ENCODE results near the gene PSME3.

PSME3 gene

GRCh38 chr17:42865638-42866094 is 32.5 kb downstream of the PSME3 start:
- Histone ChIP-seq H3K27ac (ENCODE audit: extremely low read depth, low read depth, low read length) (no peak overlapping the region), H3K36me3 (ENCODE audit: control insufficient read depth in 2 of 2, insufficient read depth in 1 of 2, low read length in 2 of 2) (no peaks in the 10 kb centered on the region), H3K4me3 (ENCODE audit: low read depth, low read length) (no peak overlapping the region), H3K4me1 (ENCODE audit: control insufficient read depth, insufficient read depth, low read length) (no peaks in the 10 kb centered on the region), H3K9me3 (ENCODE audit: control insufficient read depth, insufficient read depth, low read depth, low read length) (no peaks in the 10 kb centered on the region; the same call in 1 of the 2 replicates)
- POLR2A ChIA-PET, result no interaction called here
- CTCF ChIA-PET, result interaction anchor here (1.2 to 1.3 kb wide), 2 partner anchors 22 to 45 kb away, joined by 4 to 5 read pairs; no protein-coding TSS in a partner anchor
- TF ChIP-seq ZNF341 (tag by site-specific recombination; IDR thresholded peaks at IDR 0.05; ENCODE audit: low read depth) (0 out of 2 replicates have a peak, but pooled peaks have one; percentile 22), ZNF623 (tag by site-specific recombination; IDR thresholded peaks at IDR 0.05) (no peak)

DNA sequence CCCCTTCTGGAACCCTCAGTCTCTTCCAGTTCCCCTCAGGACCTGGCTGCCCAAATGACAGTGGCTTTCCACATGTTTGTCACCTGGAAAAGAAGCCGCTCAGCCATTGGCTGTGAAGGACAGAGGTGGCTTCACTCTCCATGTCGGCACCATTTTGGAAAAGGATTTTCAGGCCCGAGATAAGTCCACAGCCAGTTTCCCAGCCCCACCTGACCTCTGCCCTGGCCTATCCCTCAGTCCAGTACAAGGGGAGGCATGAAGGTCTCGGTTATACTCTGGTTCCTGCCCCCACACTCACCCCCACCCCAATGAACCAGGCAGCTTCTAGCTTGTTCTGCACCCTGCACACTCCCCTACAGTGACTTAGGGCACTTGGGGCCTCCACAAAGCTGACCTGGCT is 33.0 kb downstream of the PSME3 start:
- no peaks in the 10 kb centered on the region for H3K36me3 ChIP-seq (ENCODE audit: control insufficient read depth in 2 of 2, insufficient read depth in 1 of 2, low read length in 2 of 2)
- H3K4me1 ChIP-seq (ENCODE audit: control insufficient read depth, insufficient read depth, low read length), result no peaks in the 10 kb centered on the region
- CTCF ChIA-PET, result interaction anchor here (1.0 kb wide), 1 partner anchor 289 kb away, joined by 3 read pairs; the partner anchor contains the start of gene PSMC3IP
- POLR2A ChIA-PET, result interaction anchor here (1.8 kb wide), 1 partner anchor 42 kb away, joined by 4 read pairs; the partner anchor contains the start of gene BECN1
- no peak overlapping the region for H3K27ac ChIP-seq (ENCODE audit: extremely low read depth, low read depth, low read length)
- TF ChIP-seq ZNF837 (tag by site-specific recombination; IDR thresholded peaks at IDR 0.05), result no peak
- TF ChIP-seq, protein P1, sequence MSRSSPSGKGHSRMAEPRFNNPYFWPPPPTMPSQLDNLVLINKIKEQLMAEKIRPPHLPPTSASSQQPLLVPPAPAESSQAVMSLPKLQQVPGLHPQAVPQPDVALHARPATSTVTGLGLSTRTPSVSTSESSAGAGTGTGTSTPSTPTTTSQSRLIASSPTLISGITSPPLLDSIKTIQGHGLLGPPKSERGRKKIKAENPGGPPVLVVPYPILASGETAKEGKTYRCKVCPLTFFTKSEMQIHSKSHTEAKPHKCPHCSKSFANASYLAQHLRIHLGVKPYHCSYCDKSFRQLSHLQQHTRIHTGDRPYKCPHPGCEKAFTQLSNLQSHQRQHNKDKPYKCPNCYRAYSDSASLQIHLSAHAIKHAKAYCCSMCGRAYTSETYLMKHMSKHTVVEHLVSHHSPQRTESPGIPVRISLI (tag by site-specific recombination; IDR thresholded peaks at IDR 0.05), result no peak
- no peak for TF ChIP-seq SP3 (tag by site-specific recombination; IDR thresholded peaks at IDR 0.05)
- TF ChIP-seq HOXD13 (CRISPR knock-in tag; IDR thresholded peaks at IDR 0.05; ENCODE audit: borderline replicate concordance), result no peak
- no peak for TF ChIP-seq ZNF394 (tag by site-specific recombination; IDR thresholded peaks at IDR 0.05; ENCODE audit: borderline replicate concordance)
- no peak for TF ChIP-seq ZNF391 (tag by site-specific recombination; IDR thresholded peaks at IDR 0.05; ENCODE audit: borderline replicate concordance, low read depth)
- TF ChIP-seq ZBTB20 (tag by site-specific recombination; IDR thresholded peaks at IDR 0.05), result no peak
- TF ChIP-seq PRDM1 (tag by site-specific recombination; IDR thresholded peaks at IDR 0.05), result no peak
- no peak for TF ChIP-seq GLI2 (tag by site-specific recombination; IDR thresholded peaks at IDR 0.05; ENCODE audit: borderline replicate concordance, low read depth)
- TF ChIP-seq KLF8 (tag by site-specific recombination; IDR thresholded peaks at IDR 0.05), result no peak
- TF ChIP-seq, protein P2, sequence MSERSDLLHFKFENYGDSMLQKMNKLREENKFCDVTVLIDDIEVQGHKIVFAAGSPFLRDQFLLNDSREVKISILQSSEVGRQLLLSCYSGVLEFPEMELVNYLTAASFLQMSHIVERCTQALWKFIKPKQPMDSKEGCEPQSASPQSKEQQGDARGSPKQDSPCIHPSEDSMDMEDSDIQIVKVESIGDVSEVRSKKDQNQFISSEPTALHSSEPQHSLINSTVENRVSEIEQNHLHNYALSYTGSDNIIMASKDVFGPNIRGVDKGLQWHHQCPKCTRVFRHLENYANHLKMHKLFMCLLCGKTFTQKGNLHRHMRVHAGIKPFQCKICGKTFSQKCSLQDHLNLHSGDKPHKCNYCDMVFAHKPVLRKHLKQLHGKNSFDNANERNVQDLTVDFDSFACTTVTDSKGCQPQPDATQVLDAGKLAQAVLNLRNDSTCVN (tag by site-specific recombination; optimal IDR thresholded peaks at IDR 0.05), result no peak
- no peak for TF ChIP-seq ZBTB21 (tag by site-specific recombination; IDR thresholded peaks at IDR 0.05)
- TF ChIP-seq KLF10 (tag by site-specific recombination; IDR thresholded peaks at IDR 0.05), result no peak
- TF ChIP-seq FEZF1 (tag by site-specific recombination; IDR thresholded peaks at IDR 0.05), result no peak
- no peak for TF ChIP-seq ZNF658 (tag by site-specific recombination; IDR thresholded peaks at IDR 0.05)
- TF ChIP-seq HOXA7 (CRISPR knock-in tag; IDR thresholded peaks at IDR 0.05; ENCODE audit: borderline replicate concordance), result no peak
- no peak for TF ChIP-seq SP7 (tag by site-specific recombination; IDR thresholded peaks at IDR 0.05)
- no peak for TF ChIP-seq ZNF561 (tag by site-specific recombination; IDR thresholded peaks at IDR 0.05; ENCODE audit: borderline replicate concordance)
- TF ChIP-seq, protein P3, sequence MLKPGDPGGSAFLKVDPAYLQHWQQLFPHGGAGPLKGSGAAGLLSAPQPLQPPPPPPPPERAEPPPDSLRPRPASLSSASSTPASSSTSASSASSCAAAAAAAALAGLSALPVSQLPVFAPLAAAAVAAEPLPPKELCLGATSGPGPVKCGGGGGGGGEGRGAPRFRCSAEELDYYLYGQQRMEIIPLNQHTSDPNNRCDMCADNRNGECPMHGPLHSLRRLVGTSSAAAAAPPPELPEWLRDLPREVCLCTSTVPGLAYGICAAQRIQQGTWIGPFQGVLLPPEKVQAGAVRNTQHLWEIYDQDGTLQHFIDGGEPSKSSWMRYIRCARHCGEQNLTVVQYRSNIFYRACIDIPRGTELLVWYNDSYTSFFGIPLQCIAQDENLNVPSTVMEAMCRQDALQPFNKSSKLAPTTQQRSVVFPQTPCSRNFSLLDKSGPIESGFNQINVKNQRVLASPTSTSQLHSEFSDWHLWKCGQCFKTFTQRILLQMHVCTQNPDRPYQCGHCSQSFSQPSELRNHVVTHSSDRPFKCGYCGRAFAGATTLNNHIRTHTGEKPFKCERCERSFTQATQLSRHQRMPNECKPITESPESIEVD (tag by site-specific recombination; IDR thresholded peaks at IDR 0.05), result no peak
- no peaks in the 10 kb centered on the region; the same call in 1 of the 2 replicates for H3K9me3 ChIP-seq (ENCODE audit: control insufficient read depth, insufficient read depth, low read depth, low read length)
- no peak overlapping the region for H3K4me3 ChIP-seq (ENCODE audit: low read depth, low read length)
